Tibial nerve (tissue), 4 donors: Measurements from ENCODE around the gene RANBP9.

ENCODE experiments used
- EP300 ChIP-seq, 2 donors: sonication (generic); formaldehyde crosslinking; IDR thresholded peaks; one replicate each; pipeline ENCODE4 v1.6.1; 2017; ENCODE audit warnings: antibody characterized with exemption in 2 of 2, mild to moderate bottlenecking in 1 of 2
- POLR2A ChIP-seq, 2 donors: fragments of 450-650 bp; IDR thresholded peaks; one replicate each; pipeline ENCODE4 v1.6.1; 2017; ENCODE audit warnings: antibody characterized with exemption in 2 of 2, mild to moderate bottlenecking in 2 of 2, moderate library complexity in 2 of 2
- TF ChIP-seq, protein P1 (sequence below), 5 experiments: fragments of 200-600 bp in 3 of 5; fragments of 450-650 bp in 2 of 5; sonication (generic) in 3 of 5; IDR thresholded peaks; one replicate each; pipeline ENCODE4 v1.5.1; 2016 to 2019; ENCODE audit warnings: antibody characterized with exemption in 5 of 5, mild to moderate bottlenecking in 3 of 5, moderate library complexity in 2 of 5

GRCh38 chr6:13593720-13594119, 117.9 kb downstream of the RANBP9 start:
- TF ChIP-seq, protein P1, sequence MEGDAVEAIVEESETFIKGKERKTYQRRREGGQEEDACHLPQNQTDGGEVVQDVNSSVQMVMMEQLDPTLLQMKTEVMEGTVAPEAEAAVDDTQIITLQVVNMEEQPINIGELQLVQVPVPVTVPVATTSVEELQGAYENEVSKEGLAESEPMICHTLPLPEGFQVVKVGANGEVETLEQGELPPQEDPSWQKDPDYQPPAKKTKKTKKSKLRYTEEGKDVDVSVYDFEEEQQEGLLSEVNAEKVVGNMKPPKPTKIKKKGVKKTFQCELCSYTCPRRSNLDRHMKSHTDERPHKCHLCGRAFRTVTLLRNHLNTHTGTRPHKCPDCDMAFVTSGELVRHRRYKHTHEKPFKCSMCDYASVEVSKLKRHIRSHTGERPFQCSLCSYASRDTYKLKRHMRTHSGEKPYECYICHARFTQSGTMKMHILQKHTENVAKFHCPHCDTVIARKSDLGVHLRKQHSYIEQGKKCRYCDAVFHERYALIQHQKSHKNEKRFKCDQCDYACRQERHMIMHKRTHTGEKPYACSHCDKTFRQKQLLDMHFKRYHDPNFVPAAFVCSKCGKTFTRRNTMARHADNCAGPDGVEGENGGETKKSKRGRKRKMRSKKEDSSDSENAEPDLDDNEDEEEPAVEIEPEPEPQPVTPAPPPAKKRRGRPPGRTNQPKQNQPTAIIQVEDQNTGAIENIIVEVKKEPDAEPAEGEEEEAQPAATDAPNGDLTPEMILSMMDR (IDR thresholded peaks at IDR 0.05) = no peak
- TF ChIP-seq POLR2A (IDR thresholded peaks at IDR 0.05) = no peak
- no peak for TF ChIP-seq EP300 (IDR thresholded peaks at IDR 0.05)
